HEK293T (cell line): Measurements from ENCODE around the gene GPC1.
A peak's percentile ranks its signal among the peaks of the same experiment; 100 is the strongest.

Experiments used
- CTCF ChIA-PET: fragments of 350-600 bp; formaldehyde crosslinking; extraction: SDS; loops from one replicate; lab custom pipeline; 2021; ENCODE audit warnings: antibody characterized with exemption, inconsistent platforms; lab: Yijun Ruan, JAX
- POLR2A ChIA-PET: fragments of 350-600 bp; formaldehyde crosslinking; extraction: SDS; loops from one replicate; lab custom pipeline; 2020; ENCODE audit warnings: antibody characterized with exemption, inconsistent platforms; lab: Yijun Ruan, JAX
- DNase-seq: peaks from one replicate; pipeline ENCODE4 v3.0.0; 2012; ENCODE audit warnings: mixed read lengths; ENCODE audit errors: extremely low spot score
- ARNT ChIP-seq: fragments of 450-650 bp; IDR thresholded peaks from 2 replicates; pipeline ENCODE4 v1.6.1; 2017; ENCODE audit warnings: mild to moderate bottlenecking
- BHLHE40 ChIP-seq: fragments of 450-650 bp; IDR thresholded peaks from 2 replicates; pipeline ENCODE4 v1.6.1; 2016; ENCODE audit warnings: mild to moderate bottlenecking, moderate library complexity, borderline replicate concordance
- CTBP1 ChIP-seq: fragments of 450-650 bp; IDR thresholded peaks from 2 replicates; pipeline ENCODE4 v1.6.1; 2016; ENCODE audit warnings: borderline replicate concordance
- ELF4 ChIP-seq: fragments of 450-650 bp; IDR thresholded peaks from 2 replicates; pipeline ENCODE4 v1.6.1; 2017; ENCODE audit warnings: antibody characterized with exemption
- FOXA1 ChIP-seq: fragments of 450-650 bp; IDR thresholded peaks from 2 replicates; pipeline ENCODE4 v1.6.1; 2016; ENCODE audit warnings: mild to moderate bottlenecking
- FOXK2 ChIP-seq: fragments of 450-650 bp; IDR thresholded peaks from 2 replicates; pipeline ENCODE4 v1.6.1; 2016; ENCODE audit warnings: mild to moderate bottlenecking
- FOXM1 ChIP-seq: fragments of 450-650 bp; IDR thresholded peaks from 2 replicates; pipeline ENCODE4 v1.6.1; 2017; ENCODE audit warnings: mild to moderate bottlenecking, borderline replicate concordance
- HDGF ChIP-seq: fragments of 450-650 bp; IDR thresholded peaks from 2 replicates; pipeline ENCODE4 v1.6.1; 2017; ENCODE audit warnings: antibody characterized with exemption, borderline replicate concordance
- L3MBTL2 ChIP-seq: fragments of 450-650 bp; conservative IDR thresholded peaks from 2 replicates; pipeline ENCODE4 v1.6.1; 2016; ENCODE audit warnings: mild to moderate bottlenecking
- LEF1 ChIP-seq: fragments of 450-650 bp; IDR thresholded peaks from 2 replicates; pipeline ENCODE4 v1.6.1; 2017; ENCODE audit warnings: mild to moderate bottlenecking, borderline replicate concordance
- NFRKB ChIP-seq: fragments of 450-650 bp; IDR thresholded peaks from 2 replicates; pipeline ENCODE4 v1.6.1; 2016; ENCODE audit warnings: mild to moderate bottlenecking, moderate library complexity
- PKNOX1 ChIP-seq: fragments of 450-650 bp; IDR thresholded peaks from 2 replicates; pipeline ENCODE4 v1.6.1; 2016
- SP1 ChIP-seq: fragments of 450-650 bp; IDR thresholded peaks from 2 replicates; pipeline ENCODE4 v1.6.1; 2017
- SUZ12 ChIP-seq: fragments of 450-650 bp; IDR thresholded peaks from 2 replicates; pipeline ENCODE4 v1.6.1; 2016; ENCODE audit warnings: mild to moderate bottlenecking
- TARDBP ChIP-seq: fragments of 450-650 bp; IDR thresholded peaks from 2 replicates; pipeline ENCODE4 v1.6.1; 2016
- ZNF384 ChIP-seq: fragments of 450-650 bp; IDR thresholded peaks from 2 replicates; pipeline ENCODE4 v1.6.1; 2016

The GPC1 gene

GRCh38 chr2:240458900-240459391 is 23.5 kb downstream of the GPC1 start:
- CTCF ChIA-PET = interaction anchor here (1.1 kb wide), 1 partner anchor 13 kb away, joined by 3 read pairs; no protein-coding TSS in a partner anchor
- TF ChIP-seq ARNT (no peak), ZNF384 (no peak), CTBP1 (no peak), PKNOX1 (no peak), FOXK2 (no peak), SUZ12 (no peak)
- DNase-seq = no peak
- POLR2A ChIA-PET = no interaction called here

- CTCF ChIA-PET = interaction anchor here (1.1 kb wide), 1 partner anchor 13 kb away, joined by 3 read pairs; no protein-coding TSS in a partner anchor
- POLR2A ChIA-PET = no interaction called here
- TF ChIP-seq SP1 (no peak), ARNT (no peak), FOXA1 (no peak), CTBP1 (no peak), PKNOX1 (no peak), ZNF384 (no peak), FOXK2 (no peak), L3MBTL2 (no peak), BHLHE40 (no peak), HDGF (no peak), TARDBP (no peak), SUZ12 (no peak), FOXM1 (no peak), ELF4 (no peak), LEF1 (no peak)
- no peak for DNase-seq
These were observed 24.2 kb downstream of the GPC1 start for GRCh38 chr2:240459401-240460252.

- TF ChIP-seq ELF4 = no peak
- no peak for TF ChIP-seq TARDBP
- TF ChIP-seq SUZ12 = no peak
- no peak for TF ChIP-seq LEF1
- no peak for TF ChIP-seq FOXA1
- no peak for TF ChIP-seq PKNOX1
- TF ChIP-seq BHLHE40 = no peak
- TF ChIP-seq CTBP1 = no peak
- no peak for TF ChIP-seq SP1
- TF ChIP-seq FOXM1 = no peak
- TF ChIP-seq HDGF = no peak
- TF ChIP-seq L3MBTL2 = no peak
- no peak for DNase-seq
- CTCF ChIA-PET = no interaction called here
- POLR2A ChIA-PET = no interaction called here
These were observed 24.8 kb downstream of the GPC1 start for GRCh38 chr2:240460253-240460711.

GRCh38 chr2:240460781-240461431 is 25.4 kb downstream of the GPC1 start:
- TF ChIP-seq BHLHE40 (no peak), FOXM1 (no peak), ZNF384 (no peak), FOXK2 (no peak), L3MBTL2 (no peak)
- peak; percentile 46 for DNase-seq
- ChIA-PET POLR2A (no interaction called here), CTCF (interaction anchor here (0.6 kb wide), 1 partner anchor 137 kb away, joined by 3 read pairs; no protein-coding TSS in a partner anchor)

GRCh38 chr2:240461471-240462072 is 26.1 kb downstream of the GPC1 start:
- TF ChIP-seq CTBP1 = no peak
- TF ChIP-seq PKNOX1 = no peak
- TF ChIP-seq ELF4 = no peak
- no peak for TF ChIP-seq L3MBTL2
- no peak for TF ChIP-seq HDGF
- TF ChIP-seq NFRKB = no peak
- TF ChIP-seq SP1 = no peak
- TF ChIP-seq FOXA1 = no peak
- TF ChIP-seq LEF1 = no peak
- TF ChIP-seq SUZ12 = no peak
- no peak for TF ChIP-seq ZNF384
- no peak for TF ChIP-seq TARDBP
- no peak for TF ChIP-seq ARNT
- TF ChIP-seq FOXK2 = no peak
- TF ChIP-seq FOXM1 = no peak
- no peak for TF ChIP-seq BHLHE40
- POLR2A ChIA-PET = no interaction called here
- no peak for DNase-seq
- CTCF ChIA-PET = interaction anchor here (0.6 kb wide), 1 partner anchor 136 kb away, joined by 3 read pairs; no protein-coding TSS in a partner anchor
